ENCODE results near the gene DOCK9. TPM values are rescaled to one million over a fixed set of nuclear protein-coding genes. Genes with fewer than 3 reads are reported as not detected.

Gene DOCK9
- total and polyA plus RNA-seq, 9 donors = 31.0 to 75.3 (median 45.4) TPM

- no peaks in the 10 kb centered on the region for H3K4me1 ChIP-seq (ENCODE audit: insufficient read depth)
- H3K36me3 ChIP-seq = no peaks in the 10 kb centered on the region
- intact Hi-C loops (cut with DNase I) = no loop called here
- no peaks in the 10 kb centered on the region for H3K27me3 ChIP-seq
- no peak overlapping the region for H3K27ac ChIP-seq
- H3K9me3 ChIP-seq = no peaks in the 10 kb centered on the region
- no peak for DNase-seq
- 93 to 99% (median 98%) methylated on average over 4 of the region's 4 CpGs for WGBS, 3 donors
- no peak overlapping the region for H3K4me3 ChIP-seq
- TF ChIP-seq EP300 (IDR thresholded peaks at IDR 0.05) (no peak), CTCF (IDR thresholded peaks at IDR 0.05) (no peak), POLR2A (IDR thresholded peaks at IDR 0.05) (no peak)
Measured at GRCh38 chr13:98802559-98802958, 175.3 kb downstream of the DOCK9 start.

GRCh38 chr13:98801626-98802418 lies 176.0 kb downstream of the DOCK9 start:
- Histone ChIP-seq H3K4me3 (no peak overlapping the region), H3K4me1 (ENCODE audit: insufficient read depth) (no peaks in the 10 kb centered on the region), H3K36me3 (no peaks in the 10 kb centered on the region), H3K27me3 (no peaks in the 10 kb centered on the region), H3K9me3 (no peaks in the 10 kb centered on the region), H3K27ac (no peak overlapping the region)
- intact Hi-C loops (cut with DNase I) = no loop called here
- no peak for DNase-seq
- TF ChIP-seq CTCF (IDR thresholded peaks at IDR 0.05) = no peak
- no peak for TF ChIP-seq EP300 (IDR thresholded peaks at IDR 0.05)
- no peak for TF ChIP-seq POLR2A (IDR thresholded peaks at IDR 0.05)
- 78 to 80% (median 80%) methylated on average over 10 of the region's 10 CpGs for WGBS, 3 donors

- no peaks in the 10 kb centered on the region for H3K9me3 ChIP-seq
- intact Hi-C loops (cut with DNase I) = no loop called here
- TF ChIP-seq CTCF (IDR thresholded peaks at IDR 0.05) (no peak), EP300 (IDR thresholded peaks at IDR 0.05) (no peak), POLR2A (IDR thresholded peaks at IDR 0.05) (no peak)
- no peak for DNase-seq
- H3K27me3 ChIP-seq = no peaks in the 10 kb centered on the region
- H3K36me3 ChIP-seq = no peaks in the 10 kb centered on the region
- H3K4me3 ChIP-seq = no peak overlapping the region
- no peaks in the 10 kb centered on the region for H3K4me1 ChIP-seq (ENCODE audit: insufficient read depth)
- H3K27ac ChIP-seq = no peak overlapping the region
- WGBS, 3 donors = 91 to 94% (median 92%) methylated on average over 14 of the region's 14 CpGs
Measured at GRCh38 chr13:98800078-98800477, 177.8 kb downstream of the DOCK9 start.

GRCh38 chr13:98798849-98799645 lies 178.8 kb downstream of the DOCK9 start:
- TF ChIP-seq EP300 (IDR thresholded peaks at IDR 0.05) (no peak), CTCF (IDR thresholded peaks at IDR 0.05) (no peak), POLR2A (IDR thresholded peaks at IDR 0.05) (no peak)
- Histone ChIP-seq H3K9me3 (no peaks in the 10 kb centered on the region), H3K36me3 (no peaks in the 10 kb centered on the region), H3K4me3 (no peak overlapping the region), H3K27me3 (no peaks in the 10 kb centered on the region), H3K27ac (no peak overlapping the region), H3K4me1 (ENCODE audit: insufficient read depth) (no peaks in the 10 kb centered on the region)
- intact Hi-C loops (cut with DNase I) = no loop called here
- WGBS, 3 donors = 62 to 83% (median 82%) methylated on average over 5 of the region's 5 CpGs
- DNase-seq = no peak

Data from ovary (tissue), 9 donors.